Measurements from ENCODE around the gene RPL22. TPM values are rescaled to one million over a fixed set of nuclear protein-coding genes. Genes with fewer than 3 reads are reported as not detected.
A peak's percentile ranks its signal among the peaks of the same experiment; 100 is the strongest.

The RPL22 gene
- total and polyA plus RNA-seq, 4 donors: 38.9 to 105 (median 77.3) TPM

GRCh38 chr1:6246497-6247467 lies 47.4 kb upstream of the RPL22 start:
- no peaks in the 10 kb centered on the region for H3K9me3 ChIP-seq (ENCODE audit: control insufficient read depth in 4 of 4, low read length in 3 of 4)
- no peak overlapping the region for H3K4me3 ChIP-seq (ENCODE audit: low read depth in 1 of 3, low read length in 3 of 3)
- H3K4me1 ChIP-seq (ENCODE audit: control insufficient read depth in 4 of 4, insufficient read depth in 4 of 4, low read length in 3 of 4): peaks cover 0 to 33% (median 15%) of the 10 kb centered on the region in 4 donors
- peak; percentile 84 for DNase-seq (ENCODE audit: low spot score)
- TF ChIP-seq YY1 (IDR thresholded peaks at IDR 0.05): no peak
- TF ChIP-seq REST (IDR thresholded peaks at IDR 0.05): peak; percentile 85
- TF ChIP-seq CTCF (IDR thresholded peaks at IDR 0.05; ENCODE audit: low read depth, low read length, missing input control): peak; percentile 95
- no peak for TF ChIP-seq ATF3 (IDR thresholded peaks at IDR 0.05)
- TF ChIP-seq RAD21 (IDR thresholded peaks at IDR 0.05): peak; percentile 89 to 96
- TF ChIP-seq EGR1 (IDR thresholded peaks at IDR 0.05; ENCODE audit: low read depth in 2 of 2): no peak
- TF ChIP-seq SP1 (IDR thresholded peaks at IDR 0.05): no peak
- TF ChIP-seq TAF1 (conservative IDR thresholded peaks at IDR 0.05): no peak
- no peak for TF ChIP-seq ZBTB33 (IDR thresholded peaks at IDR 0.05)
- no peak for TF ChIP-seq JUND (IDR thresholded peaks at IDR 0.05)
- no peak for TF ChIP-seq GABPA (IDR thresholded peaks at IDR 0.05 in 1 of 2, conservative IDR thresholded peaks at IDR 0.05 in 1 of 2)
- no peak for TF ChIP-seq NR2F2 (IDR thresholded peaks at IDR 0.05)
- TF ChIP-seq RXRA (IDR thresholded peaks at IDR 0.05): no peak
- H3K9ac ChIP-seq (ENCODE audit: low read depth in 1 of 2, low read length in 2 of 2): no peak overlapping the region
- WGBS: 6% methylated on average over 30 of the region's 30 CpGs
- peaks cover 4 to 12% (median 6%) of the 10 kb centered on the region in 4 donors for H3K27me3 ChIP-seq (ENCODE audit: control insufficient read depth in 4 of 4, insufficient read depth in 4 of 4, low read length in 3 of 4)
- no peaks in the 10 kb centered on the region for H3K36me3 ChIP-seq (ENCODE audit: control insufficient read depth in 4 of 4, insufficient read depth in 3 of 4, low read depth in 1 of 4, low read length in 3 of 4)
- H3K27ac ChIP-seq (ENCODE audit: low read depth in 1 of 2, low read length in 2 of 2): no peak overlapping the region
